DOHH2 (cell line): ENCODE results near the gene NEK3.

ENCODE experiments used
- EZH2phosphoT487 ChIP-seq: fragments of 200-600 bp; sonication (generic); IDR thresholded peaks from 2 replicates; pipeline ENCODE4 v1.6.1; 2017; ENCODE audit warnings: borderline replicate concordance, mild to moderate bottlenecking, antibody characterized with exemption, low read length, moderate library complexity, mixed read lengths
- TF ChIP-seq, protein P1 (sequence below): fragments of 200-600 bp; sonication (generic); IDR thresholded peaks from one replicate; pipeline ENCODE4 v1.5.1; 2014; ENCODE audit warnings: antibody characterized with exemption, mild to moderate bottlenecking, low read depth, low read length; ENCODE audit not compliant: poor library complexity, severe bottlenecking

DNA sequence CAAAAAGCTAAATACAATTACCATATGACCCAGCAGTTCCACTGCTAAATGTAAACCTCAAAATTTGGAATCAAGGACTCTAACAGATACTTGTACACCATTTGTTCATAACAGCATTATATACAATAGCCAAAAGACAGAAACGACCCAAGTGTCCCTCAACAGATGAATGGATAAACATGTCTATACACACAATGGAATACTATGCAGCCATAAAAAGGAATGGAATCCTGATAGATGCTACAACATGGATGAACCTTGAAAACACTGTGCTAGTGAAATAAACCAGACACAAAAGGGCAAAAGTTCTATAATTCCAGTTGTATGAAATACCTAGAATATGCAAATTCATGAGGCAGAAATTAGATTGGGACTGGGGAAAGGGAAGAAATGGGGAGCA is 12.2 kb downstream of the NEK3 start:
- TF ChIP-seq, protein P1, sequence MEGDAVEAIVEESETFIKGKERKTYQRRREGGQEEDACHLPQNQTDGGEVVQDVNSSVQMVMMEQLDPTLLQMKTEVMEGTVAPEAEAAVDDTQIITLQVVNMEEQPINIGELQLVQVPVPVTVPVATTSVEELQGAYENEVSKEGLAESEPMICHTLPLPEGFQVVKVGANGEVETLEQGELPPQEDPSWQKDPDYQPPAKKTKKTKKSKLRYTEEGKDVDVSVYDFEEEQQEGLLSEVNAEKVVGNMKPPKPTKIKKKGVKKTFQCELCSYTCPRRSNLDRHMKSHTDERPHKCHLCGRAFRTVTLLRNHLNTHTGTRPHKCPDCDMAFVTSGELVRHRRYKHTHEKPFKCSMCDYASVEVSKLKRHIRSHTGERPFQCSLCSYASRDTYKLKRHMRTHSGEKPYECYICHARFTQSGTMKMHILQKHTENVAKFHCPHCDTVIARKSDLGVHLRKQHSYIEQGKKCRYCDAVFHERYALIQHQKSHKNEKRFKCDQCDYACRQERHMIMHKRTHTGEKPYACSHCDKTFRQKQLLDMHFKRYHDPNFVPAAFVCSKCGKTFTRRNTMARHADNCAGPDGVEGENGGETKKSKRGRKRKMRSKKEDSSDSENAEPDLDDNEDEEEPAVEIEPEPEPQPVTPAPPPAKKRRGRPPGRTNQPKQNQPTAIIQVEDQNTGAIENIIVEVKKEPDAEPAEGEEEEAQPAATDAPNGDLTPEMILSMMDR = no peak
- no peak for TF ChIP-seq EZH2phosphoT487
